HG02852 (cell line): ENCODE data around the gene CCDC141.

Experiments used
- ATAC-seq: cut with Tn5 transposase; IDR thresholded peaks from one replicate; pipeline ENCODE4 v1.9.1; 2021; ENCODE audit warnings: mild to moderate bottlenecking, moderate library complexity; ENCODE audit not compliant: unreplicated experiment

CCDC141 gene

GRCh38 chr2:178978667-178979066, 71.3 kb downstream of the CCDC141 start:
- ATAC-seq, result no peak

GRCh38 chr2:178976351-178976750, 73.6 kb downstream of the CCDC141 start:
- ATAC-seq, result no peak

- ATAC-seq, result no peak
Measured at GRCh38 chr2:178962805-178963433, 87.0 kb downstream of the CCDC141 start.

- no peak for ATAC-seq
Measured at GRCh38 chr2:178962152-178962551, 87.8 kb downstream of the CCDC141 start.

GRCh38 chr2:178954049-178954448, 95.9 kb downstream of the CCDC141 start:
- no peak for ATAC-seq

GRCh38 chr2:178951266-178952006, 98.5 kb downstream of the CCDC141 start:
- ATAC-seq, result no peak

GRCh38 chr2:178949584-178949983, 100.4 kb downstream of the CCDC141 start:
- ATAC-seq, result no peak

- no peak for ATAC-seq
Measured at GRCh38 chr2:178949151-178949550, 100.8 kb downstream of the CCDC141 start.

- no peak for ATAC-seq
Measured at GRCh38 chr2:178947006-178947405, 102.9 kb downstream of the CCDC141 start.

- ATAC-seq, result no peak
Measured at GRCh38 chr2:178946494-178946893, 103.4 kb downstream of the CCDC141 start.

GRCh38 chr2:178943745-178944144, 106.2 kb downstream of the CCDC141 start:
- ATAC-seq, result no peak

- ATAC-seq, result no peak
Measured at GRCh38 chr2:178934571-178934970, 115.4 kb downstream of the CCDC141 start.

- no peak for ATAC-seq
Measured at GRCh38 chr2:178933493-178933892, 116.4 kb downstream of the CCDC141 start.

- ATAC-seq, result peak; percentile 81
Measured at GRCh38 chr2:178928077-178928476, 121.9 kb downstream of the CCDC141 start.

- no peak for ATAC-seq
Measured at GRCh38 chr2:178927173-178927572, 122.8 kb downstream of the CCDC141 start.

- ATAC-seq, result no peak
Measured at GRCh38 chr2:178924817-178925216, 125.1 kb downstream of the CCDC141 start.

GRCh38 chr2:178923546-178923945, 126.4 kb downstream of the CCDC141 start:
- ATAC-seq, result no peak

GRCh38 chr2:178920916-178921513, 128.9 kb downstream of the CCDC141 start:
- ATAC-seq, result no peak

GRCh38 chr2:178917555-178917954, 132.4 kb downstream of the CCDC141 start:
- no peak for ATAC-seq

GRCh38 chr2:178915423-178916173, 134.3 kb downstream of the CCDC141 start:
- no peak for ATAC-seq

- peak; percentile 87 for ATAC-seq
Measured at GRCh38 chr2:178914259-178914849, 135.6 kb downstream of the CCDC141 start.
